NCI-H446 (cell line): ENCODE data around the gene BPIFA1.
A peak's percentile ranks its signal among the peaks of the same experiment; 100 is the strongest.

ENCODE experiments used
- DNase-seq, 2 experiments: peaks; one replicate each; lab custom pipeline; 2025; lab: John Stamatoyannopoulos, UW

BPIFA1 gene

DNA sequence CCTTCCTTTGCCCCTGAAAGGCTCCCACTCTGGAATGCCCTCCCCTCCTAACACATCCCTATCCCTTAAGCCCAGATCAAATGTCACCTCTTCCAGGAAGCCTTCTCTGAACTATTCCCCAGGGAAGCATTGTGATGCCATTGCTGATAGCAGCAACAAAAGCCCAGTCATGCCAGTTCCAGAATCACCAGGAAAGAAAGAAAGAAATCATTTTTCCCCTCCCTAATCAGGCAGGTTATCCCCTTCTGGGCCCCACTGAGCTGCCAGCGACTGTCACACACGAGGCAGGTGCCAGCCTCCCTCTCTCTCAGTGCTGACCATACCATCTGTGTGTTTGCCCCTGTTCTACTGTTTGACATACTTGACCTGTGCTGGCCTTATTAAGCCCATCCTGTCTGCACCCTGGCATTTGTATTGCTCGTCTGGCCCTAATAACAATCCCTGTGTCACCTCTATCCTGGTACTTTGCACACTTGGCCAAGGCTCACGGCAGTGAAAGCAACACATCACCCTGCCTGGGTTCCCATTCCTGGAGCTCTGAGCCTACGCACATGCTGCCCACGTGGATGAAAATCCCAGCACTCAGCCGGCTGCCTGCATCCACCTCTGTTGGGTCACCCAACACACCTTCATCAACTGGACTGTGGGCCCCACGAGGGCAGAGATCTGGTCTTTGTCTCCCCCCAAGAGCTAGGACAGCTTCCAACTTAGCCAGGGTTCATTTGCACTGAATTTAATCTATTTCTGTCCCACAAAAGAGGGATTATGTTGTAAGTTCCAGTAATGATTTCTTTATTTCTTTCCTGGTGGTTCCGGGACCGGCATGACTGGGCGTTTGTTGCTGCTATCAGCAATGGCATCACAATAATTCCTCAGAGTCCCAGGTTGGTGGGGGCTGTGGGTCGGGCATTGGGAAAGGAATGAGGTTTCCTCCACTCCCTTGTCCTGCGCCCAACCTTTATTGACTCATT, 42.0 kb downstream of the BPIFA1 start:
- DNase-seq = no peak

DNA sequence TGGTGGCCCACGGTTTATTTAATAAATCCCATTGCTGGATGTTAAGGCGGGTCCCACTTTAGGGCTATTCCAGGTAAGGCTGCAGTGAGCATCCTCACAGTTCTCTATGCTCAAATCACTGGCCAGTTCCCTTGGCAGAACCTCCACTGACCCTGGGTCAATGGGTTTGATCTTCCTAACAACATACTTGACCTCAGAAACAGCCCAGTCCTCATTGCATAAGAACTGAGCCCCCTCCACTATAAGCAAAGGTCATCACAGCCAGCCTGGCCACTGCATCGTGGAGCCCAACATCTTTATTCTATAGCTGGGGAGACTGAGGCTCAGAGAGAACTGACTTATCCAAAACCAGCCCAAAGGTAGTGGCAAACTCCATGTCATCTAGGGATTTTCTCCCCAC, 42.9 kb downstream of the BPIFA1 start:
- DNase-seq = no peak

GRCh38 chr20:33279261-33279910, 43.6 kb downstream of the BPIFA1 start:
- DNase-seq = peak in 1 of 2 experiments; percentile 49

DNA sequence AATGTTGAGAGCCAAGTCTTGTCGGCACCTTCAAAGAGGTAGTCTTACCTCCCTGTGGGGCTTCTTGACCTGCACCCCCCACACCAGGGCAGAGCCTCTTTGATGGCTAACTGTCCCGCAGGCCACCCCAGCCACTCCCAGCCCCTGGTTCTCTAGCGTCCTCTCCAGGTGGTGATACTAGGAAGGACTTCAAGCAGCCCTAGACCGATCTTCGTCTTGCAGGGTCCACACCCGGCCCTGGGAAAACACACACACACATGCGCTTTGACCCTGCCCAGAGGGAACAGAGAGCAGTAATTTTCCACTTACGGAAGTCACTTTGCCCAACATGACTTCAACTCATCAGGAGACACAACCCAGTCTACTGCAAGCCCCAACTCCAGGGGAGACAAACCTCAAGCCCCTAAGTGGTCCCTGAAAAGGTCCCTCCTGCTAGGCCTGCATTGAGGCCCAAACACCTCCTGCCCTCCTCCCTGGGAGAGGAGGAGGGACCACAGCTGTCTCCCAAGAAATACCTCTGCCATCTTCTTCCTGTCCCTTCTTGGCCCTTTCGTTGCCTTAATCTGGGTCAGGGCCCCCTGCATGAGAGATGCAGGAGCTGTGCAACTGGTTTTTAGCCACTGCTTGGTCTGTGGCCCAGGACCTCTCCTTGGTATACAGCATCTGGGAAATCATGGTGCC, 44.3 kb downstream of the BPIFA1 start:
- no peak for DNase-seq

GRCh38 chr20:33280775-33281174, 45.0 kb downstream of the BPIFA1 start:
- no peak for DNase-seq

GRCh38 chr20:33281550-33282146, 45.9 kb downstream of the BPIFA1 start:
- DNase-seq = no peak

- DNase-seq = no peak
These were observed 46.6 kb downstream of the BPIFA1 start for GRCh38 chr20:33282196-33282934.

GRCh38 chr20:33282991-33283555, 47.3 kb downstream of the BPIFA1 start, which contains the start of gene BPIFB1:
Gene BPIFB1, plus strand, starts transcription at chr20:33283214. Its CDS starts 2,860 bp downstream, at chr20:33286074.
- no peak for DNase-seq

GRCh38 chr20:33284284-33284683, 48.5 kb downstream of the BPIFA1 start:
- peak in 1 of 2 experiments; percentile 64 for DNase-seq

DNA sequence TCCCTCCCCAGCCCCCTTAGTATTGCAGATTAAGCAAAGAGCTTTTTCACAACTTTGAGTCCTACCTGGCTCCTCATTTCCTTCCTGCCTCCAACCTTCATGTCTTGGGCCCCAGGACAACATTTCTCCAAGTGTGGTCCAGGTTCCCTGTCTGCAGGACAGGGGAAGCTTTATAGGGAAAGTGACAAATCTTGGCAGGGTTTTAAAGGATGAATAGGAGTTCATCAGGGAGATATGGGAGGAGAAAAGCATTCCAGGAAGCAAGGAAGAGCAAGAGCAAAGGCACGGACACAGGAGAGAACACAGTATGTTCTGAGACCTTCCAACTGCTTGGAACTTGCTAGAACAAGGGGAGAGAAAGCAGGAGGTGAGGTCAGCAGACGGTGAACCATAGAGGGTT, 49.1 kb downstream of the BPIFA1 start:
- DNase-seq = no peak

- no peak for DNase-seq
These were observed 50.2 kb downstream of the BPIFA1 start for GRCh38 chr20:33285861-33286495.

DNA sequence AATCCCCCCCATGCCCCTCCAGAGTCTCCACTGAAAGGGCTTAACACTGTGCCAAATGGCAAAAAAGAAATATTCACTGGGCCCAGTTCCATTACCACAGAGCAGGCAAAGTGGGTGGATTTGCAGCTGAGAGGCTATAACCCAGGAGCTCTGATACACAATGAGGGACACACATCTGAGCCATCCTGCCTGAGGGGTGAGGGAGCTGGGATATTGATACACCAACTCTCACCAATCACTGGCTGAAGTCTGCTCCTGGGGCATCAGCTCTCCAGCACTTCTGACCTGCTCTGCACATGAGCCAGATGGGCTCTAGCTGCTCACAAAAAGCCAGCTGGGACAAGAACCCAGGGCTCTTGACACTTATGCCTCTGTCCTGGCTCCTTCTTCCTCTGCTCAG, 52.1 kb downstream of the BPIFA1 start:
- peak in 1 of 2 experiments; percentile 51 for DNase-seq

DNA sequence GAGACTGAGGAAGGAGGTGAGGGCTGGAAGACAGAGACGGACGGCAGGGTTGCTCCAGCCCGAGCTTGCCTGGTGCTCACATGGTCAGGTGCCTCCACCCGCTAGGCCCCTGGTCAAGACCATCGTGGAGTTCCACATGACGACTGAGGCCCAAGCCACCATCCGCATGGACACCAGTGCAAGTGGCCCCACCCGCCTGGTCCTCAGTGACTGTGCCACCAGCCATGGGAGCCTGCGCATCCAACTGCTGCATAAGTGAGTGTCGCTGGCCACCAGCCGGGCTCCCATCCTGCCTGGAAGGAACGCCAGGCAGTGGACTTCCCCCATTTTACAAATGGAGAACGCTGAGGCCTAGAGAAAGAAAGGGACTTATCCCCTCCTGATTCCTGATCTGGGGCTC, 55.1 kb downstream of the BPIFA1 start:
- DNase-seq = no peak

DNA sequence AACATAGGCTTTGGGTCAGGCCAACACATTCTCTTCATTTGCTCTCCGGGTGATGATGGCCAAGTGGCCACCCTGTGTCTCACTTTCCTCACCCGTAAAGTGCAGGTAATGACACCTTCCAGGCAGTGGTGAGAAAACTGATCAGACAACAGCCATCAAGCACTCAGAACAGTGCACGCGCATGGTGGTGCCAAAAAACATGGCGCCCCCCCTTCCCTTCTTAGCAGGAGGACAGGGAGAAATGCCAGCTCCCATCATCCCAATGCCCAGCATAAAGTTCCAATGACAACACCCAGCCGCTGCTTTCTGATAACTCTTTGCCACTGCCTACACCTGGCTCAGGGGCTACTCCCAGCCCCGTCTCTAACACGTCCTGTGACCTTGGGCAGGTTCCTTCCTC, 55.6 kb downstream of the BPIFA1 start:
- DNase-seq = no peak

- peak; percentile 15 to 66 for DNase-seq
These were observed 56.1 kb downstream of the BPIFA1 start for GRCh38 chr20:33291830-33292355.
